H1 (cell line): ENCODE data around the gene ZNF383. TPM values are rescaled to one million over a fixed set of nuclear protein-coding genes. Genes with fewer than 3 reads are reported as not detected.

ENCODE experiments used
- ASH2L ChIP-seq: fragments of 200-600, 300-600 bp; sonication (generic); IDR thresholded peaks from one replicate; pipeline ENCODE4 v1.7.1; 2017; ENCODE audit warnings: low read length
- ATF2 ChIP-seq: IDR thresholded peaks from 2 replicates; pipeline ENCODE4 v1.6.1; 2012; ENCODE audit warnings: low read length, inconsistent platforms
- BACH1 ChIP-seq: IDR thresholded peaks from 2 replicates; pipeline ENCODE4 v1.6.1; 2012; ENCODE audit warnings: low read length, improper control_type of control experiment
- CHD2 ChIP-seq: IDR thresholded peaks from 2 replicates; pipeline ENCODE4 v1.6.1; 2012; ENCODE audit warnings: low read length, improper control_type of control experiment
- CREB1 ChIP-seq: IDR thresholded peaks from 2 replicates; pipeline ENCODE4 v1.6.1; 2012; ENCODE audit warnings: inconsistent platforms
- E2F6 ChIP-seq: IDR thresholded peaks from 2 replicates; pipeline ENCODE4 v1.6.1; 2012; ENCODE audit warnings: inconsistent platforms
- EZH2 ChIP-seq: fragments of 200-600 bp; sonication (generic); IDR thresholded peaks from 2 replicates; pipeline ENCODE4 v1.7.1; 2012; ENCODE audit warnings: low read depth, mild to moderate bottlenecking, moderate library complexity, low read length, inconsistent platforms; ENCODE audit not compliant: severe bottlenecking
- FOSL1 ChIP-seq: IDR thresholded peaks from 2 replicates; pipeline ENCODE4 v1.6.1; 2011; ENCODE audit warnings: mild to moderate bottlenecking, low read depth, low read length, moderate library complexity; ENCODE audit not compliant: insufficient read depth
- JUND ChIP-seq: IDR thresholded peaks from 2 replicates; pipeline ENCODE4 v1.6.1; 2011; ENCODE audit warnings: mild to moderate bottlenecking, improper control_type of control experiment, low read length
- KDM4A ChIP-seq: IDR thresholded peaks from one replicate; pipeline ENCODE4 v1.7.1; 2012; ENCODE audit warnings: low read depth, mild to moderate bottlenecking, moderate library complexity, low read length, inconsistent platforms; ENCODE audit not compliant: severe bottlenecking
- MAFK ChIP-seq: IDR thresholded peaks from 2 replicates; pipeline ENCODE4 v1.6.1; 2012; ENCODE audit warnings: low read depth, mild to moderate bottlenecking, improper control_type of control experiment, low read length
- NANOG ChIP-seq: IDR thresholded peaks from 2 replicates; pipeline ENCODE4 v1.6.1; 2011; ENCODE audit warnings: low read length, low read depth, mild to moderate bottlenecking, inconsistent platforms; ENCODE audit not compliant: insufficient read depth, poor library complexity, severe bottlenecking
- PHF8 ChIP-seq: fragments of 200-600 bp; sonication (generic); conservative IDR thresholded peaks from 2 replicates; pipeline ENCODE4 v1.7.1; 2012; ENCODE audit warnings: low read depth, mild to moderate bottlenecking, inconsistent platforms, low read length, moderate library complexity
- POU5F1 ChIP-seq: IDR thresholded peaks from 2 replicates; pipeline ENCODE4 v1.6.1; 2011; ENCODE audit warnings: low read depth, mild to moderate bottlenecking, low read length, moderate library complexity
- SP1 ChIP-seq: IDR thresholded peaks from 2 replicates; pipeline ENCODE4 v1.6.1; 2011; ENCODE audit warnings: low read depth, low read length
- SP2 ChIP-seq: IDR thresholded peaks from 2 replicates; pipeline ENCODE4 v1.6.1; 2012; ENCODE audit warnings: mild to moderate bottlenecking, low read length, inconsistent platforms
- SP4 ChIP-seq: IDR thresholded peaks from 2 replicates; pipeline ENCODE4 v1.6.1; 2012; ENCODE audit warnings: low read length, inconsistent platforms
- TAF1 ChIP-seq: IDR thresholded peaks from 2 replicates; pipeline ENCODE4 v1.6.1; 2011; ENCODE audit warnings: mild to moderate bottlenecking, low read depth, low read length
- TBP ChIP-seq: IDR thresholded peaks from 2 replicates; pipeline ENCODE4 v1.6.1; 2011; ENCODE audit warnings: low read depth, low read length, improper control_type of control experiment
- TCF12 ChIP-seq: IDR thresholded peaks from 2 replicates; pipeline ENCODE4 v1.6.1; 2011; ENCODE audit warnings: low read depth, mild to moderate bottlenecking, low read length
- YY1 ChIP-seq: IDR thresholded peaks from 2 replicates; pipeline ENCODE4 v1.6.1; 2011; ENCODE audit warnings: low read depth, mild to moderate bottlenecking, low read length
- polyA plus RNA-seq, 7 experiments: library from polyadenylated mRNA; depleted of rRNA in 3 of 7; stranded (reverse) in 5 of 7; unstranded in 2 of 7; fragments of >200 nt in 5 of 7; fragments of 200-250 nt in 2 of 7; gene quantifications; 1 replicate in 5 of 7; 2 replicates in 1 of 7; 4 replicates in 1 of 7; pipeline versions ENCODE4 v1.2.1 to v1.2.3, GENCODE V29; 2011 to 2013; ENCODE audit warnings: missing spikeins in 2 of 7, mixed read lengths in 2 of 7
- total RNA-seq: library from RNA; stranded (reverse); fragmentation: NEBNext Ultra II Directional; extraction: Animal tissue kit (Norgen Biotek cat#: 25700); gene quantifications from 2 replicates; pipeline ENCODE4 v1.2.1, GENCODE V29; 2021
- TF ChIP-seq, protein P1 (sequence below): IDR thresholded peaks from 2 replicates; pipeline ENCODE4 v1.6.1; 2012; ENCODE audit warnings: inconsistent platforms

The ZNF383 gene
- total and polyA plus RNA-seq, 2 of the 8 experiments (the other 6 are each of a cell fraction or from before 2014, with no cell fraction given): 1.2 to 3.9 TPM

DNA sequence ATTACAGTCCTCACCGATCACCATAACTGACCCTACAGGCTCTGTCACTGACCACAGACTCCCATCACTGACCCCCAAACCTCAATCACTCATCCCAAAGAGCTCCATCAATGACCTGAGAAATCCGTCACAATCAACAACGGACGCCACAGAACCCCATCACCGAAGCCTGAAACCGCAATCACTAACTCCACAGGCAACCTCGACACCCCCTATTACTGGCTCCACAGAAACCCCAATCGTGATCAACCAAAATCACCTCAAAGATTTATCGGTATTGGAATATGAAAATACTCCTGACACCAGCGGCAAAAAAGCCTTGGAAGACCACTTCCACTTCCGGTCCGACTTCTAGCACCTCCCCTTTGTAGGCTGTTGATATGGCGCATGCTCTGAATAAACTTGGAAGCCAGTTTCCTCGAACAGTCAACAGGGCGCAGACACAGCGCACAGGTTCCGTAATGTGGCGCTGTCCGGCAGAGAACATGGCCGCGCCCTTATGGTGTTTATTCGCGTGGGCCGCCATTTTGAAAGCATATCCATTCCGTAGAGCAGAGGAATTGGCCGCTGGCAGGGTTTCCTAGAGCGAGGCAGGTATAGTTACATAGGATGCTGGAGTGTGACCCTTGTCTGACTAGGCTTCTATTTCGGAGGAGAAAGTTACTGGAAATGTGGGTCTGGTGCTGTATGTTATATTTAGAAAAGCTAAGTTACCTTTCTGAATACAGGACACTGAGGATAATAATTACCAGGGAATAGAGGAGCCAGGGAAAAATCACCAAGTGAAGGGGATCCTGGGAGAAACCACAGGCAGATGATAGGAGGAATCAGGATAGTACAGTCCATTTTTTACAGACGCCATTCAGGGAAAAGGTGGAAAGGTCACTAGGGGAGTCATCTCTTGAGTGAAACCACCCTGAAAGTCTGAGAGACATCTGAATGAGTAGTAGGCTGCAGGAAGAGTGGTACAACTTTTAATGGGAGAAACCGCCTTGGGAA, 45.3 kb upstream of the ZNF383 start, which contains the start of gene ZNF585A (continued):
- TF ChIP-seq EZH2 (no peak), TAF1 (peak; percentile 70; the same call in 1 of the 2 replicates), SP2 (no peak), NANOG (no peak), SP4 (no peak), TCF12 (no peak), BACH1 (no peak), CREB1 (peak; percentile 76), JUND (no peak), SP1 (no peak), KDM4A (peak; percentile 80), TBP (peak; percentile 51; the same call in 1 of the 2 replicates), MAFK (no peak), CHD2 (no peak), YY1 (peak; percentile 100), E2F6 (no peak), ATF2 (no peak), POU5F1 (no peak), FOSL1 (no peak), ASH2L (peak; percentile 72), PHF8 (peak; percentile 80)
- TF ChIP-seq, protein P1, sequence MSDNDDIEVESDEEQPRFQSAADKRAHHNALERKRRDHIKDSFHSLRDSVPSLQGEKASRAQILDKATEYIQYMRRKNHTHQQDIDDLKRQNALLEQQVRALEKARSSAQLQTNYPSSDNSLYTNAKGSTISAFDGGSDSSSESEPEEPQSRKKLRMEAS: no peak; the same call in 1 of the 2 replicates
